Eye (tissue), 1 donor: ENCODE results near the gene DDT.
"Not testable (repeated sequence)": the region's sequence is repeated elsewhere in the genome, so short reads cannot be mapped to it uniquely, and the experiment has no call there.

Experiments used
- DNase-seq: peaks from one replicate; pipeline ENCODE4 v3.0.0-alpha.2; 2015

Gene DDT

GRCh38 chr22:23974345-23974744 lies at the start of gene DDT:
DDT (minus strand) TSS chr22:23974441; CDS start chr22:23974414, 27 bp downstream.
- DNase-seq = not testable (repeated sequence)

GRCh38 chr22:24023204-24023789 lies 49.1 kb upstream of the DDT start:
- no peak for DNase-seq

- no peak for DNase-seq
These were observed 47.1 kb upstream of the DDT start for GRCh38 chr22:24021304-24021703.

- no peak for DNase-seq
These were observed 41.9 kb upstream of the DDT start for GRCh38 chr22:24016156-24016555.

GRCh38 chr22:24011735-24012068 lies 37.5 kb upstream of the DDT start:
- DNase-seq = no peak

- no peak for DNase-seq
These were observed 35.8 kb upstream of the DDT start for GRCh38 chr22:24010018-24010391.

- no peak for DNase-seq
These were observed 35.2 kb upstream of the DDT start for GRCh38 chr22:24009227-24010017.

GRCh38 chr22:24008381-24009226 lies 34.4 kb upstream of the DDT start:
- no peak for DNase-seq

- no peak for DNase-seq
These were observed 33.7 kb upstream of the DDT start for GRCh38 chr22:24008022-24008283.

- DNase-seq = no peak
These were observed 33.2 kb upstream of the DDT start for GRCh38 chr22:24007253-24008021.

GRCh38 chr22:24006914-24007214 lies 32.6 kb upstream of the DDT start:
- DNase-seq = no peak

- no peak for DNase-seq
These were observed 32.1 kb upstream of the DDT start for GRCh38 chr22:24006207-24006913.

- DNase-seq = no peak
These were observed 31.0 kb upstream of the DDT start, which contains the start of gene GSTT4 for GRCh38 chr22:24005201-24005600. GSTT4 (minus strand) TSS chr22:24005453; CDS start chr22:24005356, 97 bp downstream.

- DNase-seq = no peak
These were observed 29.6 kb upstream of the DDT start for GRCh38 chr22:24003887-24004286.

GRCh38 chr22:24002851-24003250 lies 28.6 kb upstream of the DDT start:
- no peak for DNase-seq

GRCh38 chr22:24002272-24002671 lies 28.0 kb upstream of the DDT start:
- no peak for DNase-seq

- no peak for DNase-seq
These were observed 27.1 kb upstream of the DDT start for GRCh38 chr22:24001314-24001713.

GRCh38 chr22:23999779-24000178 lies 25.5 kb upstream of the DDT start:
- not testable (repeated sequence) for DNase-seq

- no peak for DNase-seq
These were observed 22.9 kb upstream of the DDT start for GRCh38 chr22:23997092-23997491.

GRCh38 chr22:23993581-23994177 lies 19.4 kb upstream of the DDT start:
- not testable (repeated sequence) for DNase-seq

GRCh38 chr22:23993080-23993479 lies 18.8 kb upstream of the DDT start:
- not testable (repeated sequence) for DNase-seq

GRCh38 chr22:23989583-23990244 lies 15.5 kb upstream of the DDT start:
- DNase-seq = not testable (repeated sequence)
